Left lung (tissue), 10 donors: ENCODE data around the gene PPIL1. TPM values are rescaled to one million over a fixed set of nuclear protein-coding genes. Genes with fewer than 3 reads are reported as not detected.

ENCODE experiments used
- ATAC-seq: fragments of 200-7000 bp; cut with Tn5 transposase; one replicate; pipeline ENCODE4 v1.9.1; 2020; ENCODE audit warnings: moderate library complexity
- DNase-seq, 4 donors: peaks; one replicate each; pipeline ENCODE4 v3.0.0-alpha.2; 2013 to 2020
- H3K27ac ChIP-seq, 2 donors: fragments of 200-600 bp; sonication (generic) in 1 of 2; one replicate each; pipeline versions ENCODE4 v1.5.0 to v1.8.0; 2020 to 2021
- H3K27me3 ChIP-seq, 2 donors: fragments of 200-600 bp; sonication (generic) in 1 of 2; one replicate each; pipeline versions ENCODE4 v1.5.0 to v1.8.0; 2020 to 2021
- H3K36me3 ChIP-seq, 2 donors: fragments of 200-600 bp; sonication (generic) in 1 of 2; one replicate each; pipeline versions ENCODE4 v1.5.0 to v1.8.0; 2020 to 2021
- H3K4me1 ChIP-seq, 2 donors: fragments of 200-600 bp; one replicate each; pipeline ENCODE4 v1.8.0; 2021
- H3K4me3 ChIP-seq, 2 donors: fragments of 200-600 bp; sonication (generic) in 1 of 2; one replicate each; pipeline versions ENCODE4 v1.5.0 to v1.8.0; 2020 to 2021; ENCODE audit warnings: mild to moderate bottlenecking in 1 of 2
- H3K9me3 ChIP-seq, 2 donors: fragments of 200-600 bp; sonication (generic) in 1 of 2; one replicate each; pipeline versions ENCODE4 v1.5.0 to v1.8.0; 2020 to 2021
- CTCF ChIP-seq, 2 donors: fragments of 200-600 bp; sonication (generic) in 1 of 2; IDR thresholded peaks; one replicate each; pipeline versions ENCODE4 v1.5.0 to v1.8.0; 2021; ENCODE audit warnings: antibody characterized with exemption in 2 of 2
- intact Hi-C, 2 donors: fragments of 100-400 bp; cut with DNase I; formaldehyde crosslinking; loops; one replicate each; pipeline versions ENCODE4 v1.11.2 to v1.14.2; 2022
- polyA plus RNA-seq, 6 donors: library from polyadenylated mRNA; unstranded; fragments of 120-200 nt; gene quantifications; one replicate each; pipeline ENCODE4 v1.2.1, GENCODE V29; 2013; ENCODE audit not compliant: insufficient read length in 6 of 6
- total RNA-seq, 2 donors: library from RNA; stranded (reverse); fragmentation: NEBNext Ultra II Directional; extraction: Animal tissue kit (Norgen Biotek cat#: 25700); gene quantifications; one replicate each; pipeline ENCODE4 v1.2.1, GENCODE V29; 2021
- donor health status: DM: no; HTN: yes; CAD: no.
- donor health status: DM: no; HTN: no; CAD: no.

Gene PPIL1
- total and polyA plus RNA-seq, 8 donors: 19.6 to 45.3 (median 34.5) TPM

DNA sequence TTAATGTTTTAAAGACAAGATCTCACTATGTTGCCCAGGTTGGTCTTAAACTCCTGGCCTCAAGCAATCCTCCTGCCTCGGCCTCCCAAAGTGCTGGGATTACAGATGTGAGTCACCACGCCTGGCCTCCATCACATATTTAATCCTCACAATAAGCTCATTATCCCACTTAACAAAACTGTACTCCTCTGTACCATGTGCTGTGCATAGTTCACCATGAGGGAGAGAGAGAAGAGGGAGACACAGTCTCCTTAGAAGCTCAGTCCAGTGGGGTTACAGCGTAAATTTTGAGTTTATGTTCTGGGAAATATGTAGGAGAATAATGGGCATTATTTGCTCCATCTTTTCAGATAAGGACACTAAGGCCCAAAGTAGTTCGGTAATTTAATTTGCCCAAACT is 27.5 kb downstream of the PPIL1 start:
- H3K9me3 ChIP-seq: peaks cover 0 to 2% of the 10 kb centered on the region in 2 donors
- H3K4me3 ChIP-seq: no peak overlapping the region
- peaks cover 7 to 30% of the 10 kb centered on the region in 2 donors for H3K4me1 ChIP-seq
- intact Hi-C loops: no loop called here
- DNase-seq (no peak), ATAC-seq (no peak)
- H3K27me3 ChIP-seq: no peaks in the 10 kb centered on the region
- no peak overlapping the region for H3K27ac ChIP-seq
- no peaks in the 10 kb centered on the region for H3K36me3 ChIP-seq
- TF ChIP-seq CTCF (IDR thresholded peaks at IDR 0.05): no peak

DNA sequence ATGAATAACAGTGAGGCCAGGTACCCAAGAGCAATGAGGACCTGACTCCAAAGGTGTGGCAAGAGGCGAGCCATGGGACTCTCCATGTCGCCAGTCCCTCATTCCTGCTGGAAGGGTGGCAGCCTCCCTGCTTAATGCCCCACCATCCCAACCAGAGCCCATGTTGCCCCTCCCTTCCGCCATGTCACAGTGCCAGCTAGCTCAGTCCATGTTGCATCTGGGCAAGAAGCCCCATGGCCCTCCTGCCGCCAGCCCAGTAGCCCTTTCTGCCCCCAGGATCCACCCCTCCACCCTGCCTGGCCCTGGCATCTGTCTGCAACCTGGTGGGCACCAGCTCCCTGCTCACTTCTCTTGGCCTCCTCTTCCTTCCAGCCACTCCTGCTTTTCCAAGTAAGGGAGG is 29.4 kb downstream of the PPIL1 start:
- H3K9me3 ChIP-seq: no peaks in the 10 kb centered on the region
- intact Hi-C loops: no loop called here
- H3K27ac ChIP-seq: no peak overlapping the region
- no peak for ATAC-seq
- no peak for DNase-seq
- no peaks in the 10 kb centered on the region for H3K36me3 ChIP-seq
- peaks cover 16 to 25% of the 10 kb centered on the region in 2 donors for H3K4me1 ChIP-seq
- H3K27me3 ChIP-seq: peaks cover 7 to 11% of the 10 kb centered on the region in 2 donors
- no peak overlapping the region for H3K4me3 ChIP-seq
- no peak for TF ChIP-seq CTCF (IDR thresholded peaks at IDR 0.05)

DNA sequence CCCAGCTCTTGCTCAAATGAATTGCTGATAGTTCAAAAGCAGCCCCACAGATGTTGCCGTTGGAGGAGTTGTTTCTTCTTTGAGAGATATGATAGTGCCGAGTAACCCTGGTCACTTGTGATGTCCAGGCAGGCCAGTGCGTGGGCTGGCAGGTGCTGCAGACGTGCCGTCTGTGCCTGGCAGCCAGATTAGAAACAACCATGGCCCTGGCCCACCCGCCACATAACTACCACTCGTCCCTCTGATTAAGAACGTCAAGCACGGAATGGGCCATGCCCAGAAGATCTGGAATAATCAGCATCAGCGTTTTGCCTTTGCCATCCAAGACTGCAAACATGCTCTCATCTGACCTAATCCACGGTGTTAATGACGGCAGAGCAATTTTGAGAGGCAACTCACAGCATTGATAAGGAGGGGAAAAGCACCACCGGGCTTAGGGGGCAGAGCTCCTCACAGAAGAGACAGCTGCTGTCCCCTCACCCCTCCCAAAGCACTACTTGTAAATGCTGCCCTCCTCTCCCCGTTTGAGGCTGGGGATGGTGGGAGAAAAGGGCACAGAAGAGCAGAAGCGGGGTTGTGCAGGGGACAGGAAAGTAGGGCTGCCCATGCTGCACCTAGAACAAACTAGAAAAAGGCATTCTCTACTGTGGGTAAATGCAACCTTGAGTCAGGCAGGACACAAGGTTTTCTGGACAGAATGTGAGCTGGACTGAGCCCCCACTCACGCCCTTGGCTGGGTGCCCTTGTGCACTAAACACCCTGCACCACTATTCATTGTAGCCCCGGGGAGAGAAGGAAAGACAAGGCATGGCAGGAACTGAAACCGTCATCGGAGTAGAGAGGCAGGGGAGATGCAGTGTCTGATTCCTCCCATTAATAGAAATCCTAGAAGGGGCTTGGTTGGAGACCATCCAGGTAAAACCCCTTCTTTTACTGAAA is 30.1 kb downstream of the PPIL1 start:
- TF ChIP-seq CTCF (IDR thresholded peaks at IDR 0.05): no peak
- Histone ChIP-seq H3K36me3 (no peaks in the 10 kb centered on the region), H3K9me3 (no peaks in the 10 kb centered on the region), H3K27me3 (peaks cover 11 to 19% of the 10 kb centered on the region in 2 donors), H3K4me1 (peaks cover 19 to 25% of the 10 kb centered on the region in 2 donors), H3K27ac (no peak overlapping the region), H3K4me3 (no peak overlapping the region)
- intact Hi-C loops: no loop called here
- ATAC-seq (no peak), DNase-seq (no peak)

- no peak for TF ChIP-seq CTCF (IDR thresholded peaks at IDR 0.05)
Measured at GRCh38 chr6:36843170-36843569, 31.4 kb downstream of the PPIL1 start.

GRCh38 chr6:36841756-36842155 is 32.8 kb downstream of the PPIL1 start:
- H3K4me3 ChIP-seq: no peak overlapping the region
- H3K36me3 ChIP-seq: no peaks in the 10 kb centered on the region
- peaks cover 17 to 45% of the 10 kb centered on the region in 2 donors for H3K27me3 ChIP-seq
- no peak for TF ChIP-seq CTCF (IDR thresholded peaks at IDR 0.05)
- ATAC-seq: no peak
- peaks cover 16 to 22% of the 10 kb centered on the region in 2 donors for H3K4me1 ChIP-seq
- intact Hi-C loops: no loop called here
- H3K9me3 ChIP-seq: no peaks in the 10 kb centered on the region
- H3K27ac ChIP-seq: no peak overlapping the region
- DNase-seq: no peak

More at GRCh38 chr6:36843170-36843569, 31.4 kb downstream of the PPIL1 start:
- Histone ChIP-seq H3K27ac (no peak overlapping the region), H3K9me3 (no peaks in the 10 kb centered on the region), H3K4me3 (no peak overlapping the region), H3K27me3 (peaks cover 17 to 32% of the 10 kb centered on the region in 2 donors), H3K4me1 (peaks cover 16 to 22% of the 10 kb centered on the region in 2 donors), H3K36me3 (no peaks in the 10 kb centered on the region)
- intact Hi-C loops: no loop called here
- no peak for DNase-seq
- ATAC-seq: no peak
